HepG2 (cell line): ENCODE results near the gene TJP2. TPM values are rescaled to one million over a fixed set of nuclear protein-coding genes. Genes with fewer than 3 reads are reported as not detected.

Source experiments
- MAFK ChIP-seq, 2 experiments: IDR thresholded peaks in 1 of 2; conservative IDR thresholded peaks in 1 of 2; 2 replicates each; pipeline ENCODE4 v1.6.1; 2011; ENCODE audit warnings: improper control_type of control experiment in 2 of 2, low read length in 2 of 2
- SIX4 ChIP-seq: sonication (generic); formaldehyde crosslinking; IDR thresholded peaks from 2 replicates; pipeline ENCODE4 v1.4.0; 2020; ENCODE audit warnings: missing genetic modification reagents
- ZNF407 ChIP-seq: sonication (generic); formaldehyde crosslinking; IDR thresholded peaks from one replicate; pipeline ENCODE4 v1.5.1; 2020; ENCODE audit warnings: mild to moderate bottlenecking, missing genetic modification reagents; ENCODE audit errors: not compliant biosample characterization
- ZNF691 ChIP-seq: sonication (generic); formaldehyde crosslinking; IDR thresholded peaks from 2 replicates; pipeline ENCODE4 v1.4.0; 2020; ENCODE audit warnings: missing genetic modification reagents, low read depth, mild to moderate bottlenecking, borderline replicate concordance
- polyA plus RNA-seq, 8 experiments: library from polyadenylated mRNA; depleted of rRNA in 3 of 8; stranded (reverse) in 7 of 8; unstranded in 1 of 8; fragments of >200 nt; fragmentation: Illumina TruSeq in 4 of 8; extraction: Trizol in 4 of 8; gene quantifications; 2 replicates each; pipeline versions ENCODE4 v1.2.1 to v1.2.3, GENCODE V29; 2011 to 2016; ENCODE audit warnings: low read depth in 4 of 8, missing spikeins in 1 of 8, mixed read lengths in 1 of 8; ENCODE audit not compliant: insufficient read depth in 1 of 8
- total RNA-seq, 5 experiments: library from RNA; depleted of rRNA; stranded (reverse); fragments of >200 nt; fragmentation: Illumina TruSeq; extraction: Trizol; gene quantifications; 2 replicates each; pipeline ENCODE4 v1.2.3, GENCODE V29; 2016; ENCODE audit warnings: low read depth in 1 of 5

TJP2 gene
- total and polyA plus RNA-seq, 2 of the 13 experiments (the other 11 are each of a cell fraction or from before 2014, with no cell fraction given), result 109 to 110 TPM

GRCh38 chr9:69206047-69206446, 32.0 kb downstream of the TJP2 start (continued):
- no peak for TF ChIP-seq ZNF407 (CRISPR knock-in tag)
- TF ChIP-seq SIX4 (CRISPR knock-in tag), result no peak
- no peak for TF ChIP-seq ZNF691
- TF ChIP-seq MAFK (conservative IDR thresholded peaks at IDR 0.05 in 1 of 2, IDR thresholded peaks at IDR 0.05 in 1 of 2; ENCODE audit: low read length in 2 of 2), result peak in 1 of 2 experiments; percentile 22; a peak in 2 of 4 replicates
